A549 (cell line): ENCODE results near the gene HADHA.

Experiments
- CTCF ChIP-seq: fragments of >200 bp; sonication (Bioruptor Twin); formaldehyde crosslinking; IDR thresholded peaks from 3 replicates; pipeline ENCODE4 v1.5.1; 2016
- REST ChIP-seq: fragments of 200-600 bp; sonication (generic); IDR thresholded peaks from 2 replicates; pipeline ENCODE4 v1.6.1; 2016; ENCODE audit warnings: antibody characterized with exemption, mild to moderate bottlenecking, moderate library complexity

- no peak for TF ChIP-seq CTCF
- TF ChIP-seq REST: no peak
Measured at GRCh38 chr2:26191316-26192159, 52.9 kb downstream of the HADHA start.
